ENCODE results near the gene ALPK3. TPM values are rescaled to one million over a fixed set of nuclear protein-coding genes. Genes with fewer than 3 reads are reported as not detected.

ALPK3 gene
- total and polyA plus RNA-seq, 2 donors (not counting 3 experiments of a cell fraction or from before 2014, with no cell fraction given), result 18.4 to 36.2 TPM

GRCh38 chr15:84812842-84813241, 4.3 kb upstream of the ALPK3 start:
- TF ChIP-seq CTCF (IDR thresholded peaks at IDR 0.05; ENCODE audit: extremely low read depth in 1 of 2, insufficient read depth in 1 of 2, low read depth in 1 of 2, low read length in 2 of 2) (no peak), FOS (IDR thresholded peaks at IDR 0.05; ENCODE audit: borderline replicate concordance, insufficient read depth, low read length) (no peak), JUN (IDR thresholded peaks at IDR 0.05; ENCODE audit: borderline replicate concordance, insufficient read depth, insufficient read length, low read depth) (no peak), GATA2 (IDR thresholded peaks at IDR 0.05; ENCODE audit: insufficient read depth, insufficient read length, low read depth, low read length) (no peak), EZH2 (IDR thresholded peaks at IDR 0.05; ENCODE audit: borderline replicate concordance, low read depth, low read length, severe bottlenecking) (no peak), MYC (IDR thresholded peaks at IDR 0.05; ENCODE audit: low read depth, low read length) (no peak), MAX (IDR thresholded peaks at IDR 0.05; ENCODE audit: insufficient read depth, insufficient read length) (no peak), POLR2A (IDR thresholded peaks at IDR 0.05; ENCODE audit: low read depth, low read length) (no peak), POLR2AphosphoS5 (IDR thresholded peaks at IDR 0.05; ENCODE audit: insufficient read depth, low read depth, low read length) (no peak)
- Histone ChIP-seq H3K9me3 (replicated peaks; ENCODE audit: control insufficient read depth, insufficient read depth, low read length) (no peaks in the 10 kb centered on the region), H3K9ac (replicated peaks; ENCODE audit: extremely low read depth, insufficient read depth, low read length) (no peak overlapping the region), H3K4me3 (replicated peaks in 1 of 3; ENCODE audit: insufficient read depth in 1 of 3, low read depth in 1 of 3, low read length in 3 of 3) (no peak overlapping the region), H3K4me1 (ENCODE audit: control insufficient read depth, extremely low read depth, insufficient read depth, low read length) (peaks cover 6% of the 10 kb centered on the region), H3K27ac (ENCODE audit: insufficient read depth, low read depth, low read length) (no peak overlapping the region), H4K20me1 (replicated peaks; ENCODE audit: control insufficient read depth, extremely low read depth, insufficient read depth, low read length) (no peaks in the 10 kb centered on the region), H2AFZ (ENCODE audit: low read depth, low read length) (no peak overlapping the region), H3K9me1 (replicated peaks; ENCODE audit: control insufficient read depth, extremely low read depth, insufficient read depth, low read length) (no peaks in the 10 kb centered on the region), H3K36me3 (ENCODE audit: control insufficient read depth in 2 of 2, extremely low read depth in 1 of 2, insufficient read depth in 2 of 2, low read length in 2 of 2) (no peaks in the 10 kb centered on the region), H3K27me3 (ENCODE audit: control insufficient read depth in 2 of 2, insufficient read depth in 2 of 2, low read length in 2 of 2) (no peaks in the 10 kb centered on the region), H3K79me2 (ENCODE audit: control insufficient read depth, insufficient read depth, low read length) (no peaks in the 10 kb centered on the region), H3K4me2 (ENCODE audit: insufficient read depth, low read length) (no peak overlapping the region)
- intact Hi-C loops (cut with micrococcal nuclease) (no loop called here), dilution Hi-C loops (cut with MboI; ENCODE audit: extremely low pct_ligation_motif_present, low sequenced_read_pairs) (no loop called here)
- BruUV-seq (replicated peaks), result no TSS peak
- FAIRE-seq, result no peak
- no peak for DNase-seq (ENCODE audit: low read depth, low spot score)
- ChIA-PET POLR2A (no interaction called here), CTCF (no interaction called here)

Measured in endothelial cell of umbilical vein (primary cell).